MM.1S (cell line): Measurements from ENCODE around the gene DMBX1.

ENCODE experiments used
- DNase-seq: peaks from one replicate; pipeline ENCODE4 v3.0.0-alpha.2; 2015
- H2AFZ ChIP-seq: fragments of 300-600 bp; sonication (generic); 2 replicates; pipeline ENCODE4 v1.6.0; 2016; ENCODE audit warnings: antibody characterized with exemption, low read length
- H3F3A ChIP-seq: fragments of 300-600 bp; sonication (generic); 2 replicates; pipeline ENCODE4 v1.6.1; 2016; ENCODE audit warnings: mild to moderate bottlenecking, antibody characterized with exemption, low read length, moderate library complexity, mixed read lengths; ENCODE audit not compliant: insufficient read depth
- H3K27ac ChIP-seq: fragments of 300-600 bp; sonication (generic); 2 replicates; pipeline ENCODE4 v1.5.1; 2016; ENCODE audit warnings: mild to moderate bottlenecking, low read length
- H3K27me3 ChIP-seq: fragments of 300-600 bp; sonication (generic); replicated peaks from 2 replicates; pipeline ENCODE4 v1.6.0; 2016; ENCODE audit warnings: low read length; ENCODE audit not compliant: insufficient read depth
- H3K36me3 ChIP-seq: fragments of 300-600 bp; sonication (generic); replicated peaks from 2 replicates; pipeline ENCODE4 v1.6.1; 2016; ENCODE audit warnings: mild to moderate bottlenecking, low read length, mixed read lengths; ENCODE audit not compliant: insufficient read depth
- H3K4me1 ChIP-seq: fragments of 300-600 bp; sonication (generic); 2 replicates; pipeline ENCODE4 v1.6.1; 2016; ENCODE audit warnings: low read length, mixed read lengths
- H3K4me2 ChIP-seq: fragments of 300-600 bp; sonication (generic); 2 replicates; pipeline ENCODE4 v1.6.0; 2016; ENCODE audit warnings: low read depth, low read length
- H3K4me3 ChIP-seq: fragments of 300-600 bp; sonication (generic); 2 replicates; pipeline ENCODE4 v1.5.1; 2016; ENCODE audit warnings: low read length, mixed read lengths
- H3K79me2 ChIP-seq: fragments of 300-600 bp; sonication (generic); 2 replicates; pipeline ENCODE4 v1.6.1; 2016; ENCODE audit warnings: mixed run types, low read length, mixed read lengths
- H3K9ac ChIP-seq: fragments of 300-600 bp; sonication (generic); 2 replicates; pipeline ENCODE4 v1.6.1; 2016; ENCODE audit warnings: low read length, mixed read lengths
- H3K9me2 ChIP-seq: fragments of 300-600 bp; sonication (generic); replicated peaks from 2 replicates; pipeline ENCODE4 v1.6.1; 2016; ENCODE audit warnings: mild to moderate bottlenecking, low read length, mixed read lengths; ENCODE audit not compliant: insufficient read depth
- H3K9me3 ChIP-seq: fragments of 300-600 bp; sonication (generic); replicated peaks from 2 replicates; pipeline ENCODE4 v1.6.1; 2016; ENCODE audit warnings: mild to moderate bottlenecking, low read length, mixed read lengths; ENCODE audit not compliant: insufficient read depth
- H4K20me1 ChIP-seq: fragments of 300-600 bp; sonication (generic); 2 replicates; pipeline ENCODE4 v1.6.1; 2016; ENCODE audit warnings: mild to moderate bottlenecking, low read length, moderate library complexity, mixed read lengths; ENCODE audit not compliant: insufficient read depth
- CTCF ChIP-seq: fragments of 300-600 bp; sonication (generic); IDR thresholded peaks from 2 replicates; pipeline ENCODE4 v1.5.1; 2016; ENCODE audit warnings: antibody characterized with exemption, low read length, mixed read lengths
- EZH2 ChIP-seq: fragments of 300-600 bp; sonication (generic); optimal IDR thresholded peaks from 2 replicates; pipeline ENCODE3; 2017; ENCODE audit warnings: low read depth, mild to moderate bottlenecking, antibody characterized with exemption, low read length, mixed read lengths
- EZH2phosphoT487 ChIP-seq: fragments of 300-600 bp; sonication (generic); IDR thresholded peaks from 2 replicates; pipeline ENCODE4 v1.6.1; 2018; ENCODE audit warnings: antibody characterized with exemption, low read length

The DMBX1 gene

GRCh38 chr1:46535063-46535462 is 45.4 kb downstream of the DMBX1 start:
- H3K4me1 ChIP-seq: no peaks in the 10 kb centered on the region
- no peak overlapping the region for H3K4me3 ChIP-seq
- H3K4me2 ChIP-seq: no peak overlapping the region
- no peak overlapping the region for H3K27ac ChIP-seq
- no peaks in the 10 kb centered on the region for H3K9me2 ChIP-seq
- no peaks in the 10 kb centered on the region for H3F3A ChIP-seq
- no peaks in the 10 kb centered on the region for H3K36me3 ChIP-seq
- no peaks in the 10 kb centered on the region for H4K20me1 ChIP-seq
- peaks cover 71% of the 10 kb centered on the region for H3K27me3 ChIP-seq
- H3K79me2 ChIP-seq: no peaks in the 10 kb centered on the region
- peak; percentile 23 for DNase-seq
- H3K9ac ChIP-seq: no peak overlapping the region
- H3K9me3 ChIP-seq: no peaks in the 10 kb centered on the region
- H2AFZ ChIP-seq: no peak overlapping the region
- TF ChIP-seq EZH2 (no peak), EZH2phosphoT487 (no peak), CTCF (peak; percentile 49)

- Histone ChIP-seq H3K27me3 (peaks cover 57% of the 10 kb centered on the region), H3K4me1 (no peaks in the 10 kb centered on the region), H4K20me1 (no peaks in the 10 kb centered on the region), H3K9me3 (no peaks in the 10 kb centered on the region), H3K27ac (no peak overlapping the region), H3K4me2 (no peak overlapping the region), H3K9ac (no peak overlapping the region), H3K9me2 (no peaks in the 10 kb centered on the region), H3F3A (no peaks in the 10 kb centered on the region), H2AFZ (no peak overlapping the region), H3K4me3 (no peak overlapping the region), H3K79me2 (no peaks in the 10 kb centered on the region), H3K36me3 (no peaks in the 10 kb centered on the region)
- DNase-seq: no peak
- TF ChIP-seq EZH2 (no peak), CTCF (no peak), EZH2phosphoT487 (no peak)
Observed at GRCh38 chr1:46536527-46536926, 46.9 kb downstream of the DMBX1 start.

- DNase-seq: no peak
- peaks cover 58% of the 10 kb centered on the region for H3K27me3 ChIP-seq
- H3F3A ChIP-seq: no peaks in the 10 kb centered on the region
- H3K4me1 ChIP-seq: no peaks in the 10 kb centered on the region
- TF ChIP-seq EZH2phosphoT487: no peak
- no peak for TF ChIP-seq CTCF
- TF ChIP-seq EZH2: no peak
- H2AFZ ChIP-seq: no peak overlapping the region
- no peaks in the 10 kb centered on the region for H3K79me2 ChIP-seq
- H3K9ac ChIP-seq: no peak overlapping the region
- H4K20me1 ChIP-seq: no peaks in the 10 kb centered on the region
- no peak overlapping the region for H3K27ac ChIP-seq
- H3K4me2 ChIP-seq: no peak overlapping the region
- no peaks in the 10 kb centered on the region for H3K36me3 ChIP-seq
- no peaks in the 10 kb centered on the region for H3K9me2 ChIP-seq
- H3K9me3 ChIP-seq: no peaks in the 10 kb centered on the region
- H3K4me3 ChIP-seq: no peak overlapping the region
Observed at GRCh38 chr1:46537651-46538050, 48.0 kb downstream of the DMBX1 start.
